HEK293 (cell line): Measurements from ENCODE around the gene ZBTB26.

Experiments
- CTCF ChIP-seq: fragments of 450-650 bp; formaldehyde crosslinking; IDR thresholded peaks from 2 replicates; pipeline ENCODE4 v1.5.1; 2016; ENCODE audit warnings: missing biosample characterization, missing genetic modification characterization
- GFI1B ChIP-seq: fragments of 450-650 bp; formaldehyde crosslinking; IDR thresholded peaks from 2 replicates; pipeline ENCODE4 v1.5.1; 2016; ENCODE audit warnings: missing biosample characterization, missing genetic modification characterization
- GLIS2 ChIP-seq: fragments of 450-650 bp; formaldehyde crosslinking; IDR thresholded peaks from 2 replicates; pipeline ENCODE4 v1.5.1; 2016; ENCODE audit warnings: missing biosample characterization, missing genetic modification characterization
- HIC1 ChIP-seq: fragments of 450-650 bp; formaldehyde crosslinking; IDR thresholded peaks from 2 replicates; pipeline ENCODE4 v1.5.1; 2016; ENCODE audit warnings: missing biosample characterization, missing genetic modification characterization
- IKZF3 ChIP-seq: fragments of 450-650 bp; IDR thresholded peaks from 2 replicates; pipeline ENCODE4 v1.5.0; 2018; ENCODE audit warnings: missing biosample characterization, mild to moderate bottlenecking, missing genetic modification characterization, moderate library complexity
- KLF16 ChIP-seq: fragments of 450-650 bp; formaldehyde crosslinking; IDR thresholded peaks from 2 replicates; pipeline ENCODE4 v1.5.1; 2017; ENCODE audit warnings: missing biosample characterization, missing genetic modification characterization
- KLF7 ChIP-seq: fragments of 450-650 bp; formaldehyde crosslinking; IDR thresholded peaks from 2 replicates; pipeline ENCODE4 v1.5.1; 2016; ENCODE audit warnings: missing biosample characterization, missing genetic modification characterization, borderline replicate concordance
- KLF9 ChIP-seq: fragments of 450-650 bp; formaldehyde crosslinking; IDR thresholded peaks from 2 replicates; pipeline ENCODE4 v1.5.1; 2016; ENCODE audit warnings: missing biosample characterization, missing genetic modification characterization, low read depth
- SP7 ChIP-seq: fragments of 450-650 bp; formaldehyde crosslinking; IDR thresholded peaks from 2 replicates; pipeline ENCODE4 v1.5.1; 2016; ENCODE audit warnings: missing biosample characterization, missing genetic modification characterization
- TRIM28 ChIP-seq: IDR thresholded peaks from 2 replicates; pipeline ENCODE4 v1.6.1; 2011; ENCODE audit warnings: low read length, control low read depth, borderline replicate concordance
- YY1 ChIP-seq: fragments of 450-650 bp; formaldehyde crosslinking; IDR thresholded peaks from 2 replicates; pipeline ENCODE4 v1.5.1; 2018; ENCODE audit warnings: missing biosample characterization, missing genetic modification characterization
- ZBTB17 ChIP-seq: fragments of 450-650 bp; formaldehyde crosslinking; IDR thresholded peaks from 2 replicates; pipeline ENCODE4 v1.5.1; 2016; ENCODE audit warnings: missing biosample characterization, missing genetic modification characterization
- ZBTB8A ChIP-seq: fragments of 450-650 bp; formaldehyde crosslinking; IDR thresholded peaks from 2 replicates; pipeline ENCODE4 v1.5.1; 2016; ENCODE audit warnings: missing biosample characterization, missing genetic modification characterization
- ZFP41 ChIP-seq: fragments of 450-650 bp; formaldehyde crosslinking; IDR thresholded peaks from 2 replicates; pipeline ENCODE4 v1.5.1; 2016; ENCODE audit warnings: missing biosample characterization, missing genetic modification characterization, borderline replicate concordance
- ZNF10 ChIP-seq: fragments of 450-650 bp; formaldehyde crosslinking; IDR thresholded peaks from 2 replicates; pipeline ENCODE4 v1.5.1; 2017; ENCODE audit warnings: missing biosample characterization, missing genetic modification characterization
- ZNF114 ChIP-seq: fragments of 450-650 bp; formaldehyde crosslinking; IDR thresholded peaks from 2 replicates; pipeline ENCODE4 v1.5.0; 2017; ENCODE audit warnings: missing biosample characterization, missing genetic modification characterization
- ZNF169 ChIP-seq: fragments of 450-650 bp; formaldehyde crosslinking; IDR thresholded peaks from 2 replicates; pipeline ENCODE4 v1.5.1; 2016; ENCODE audit warnings: missing biosample characterization, missing genetic modification characterization
- ZNF19 ChIP-seq: fragments of 450-650 bp; formaldehyde crosslinking; IDR thresholded peaks from 2 replicates; pipeline ENCODE4; 2016; ENCODE audit warnings: missing biosample characterization, missing genetic modification characterization, low read depth
- ZNF202 ChIP-seq: fragments of 450-650 bp; formaldehyde crosslinking; IDR thresholded peaks from 2 replicates; pipeline ENCODE4 v1.5.1; 2016; ENCODE audit warnings: missing biosample characterization, missing genetic modification characterization, borderline replicate concordance
- ZNF221 ChIP-seq: fragments of 450-650 bp; formaldehyde crosslinking; IDR thresholded peaks from 2 replicates; pipeline ENCODE4 v1.5.1; 2017; ENCODE audit warnings: missing biosample characterization, missing genetic modification characterization, borderline replicate concordance
- ZNF274 ChIP-seq, 2 experiments: fragments of 200-500 bp in 1 of 2; fragments of 450-650 bp in 1 of 2; sonication (Bioruptor generic) in 1 of 2; formaldehyde crosslinking in 1 of 2; IDR thresholded peaks; 2 replicates each; pipeline versions ENCODE4 v1.5.1 to v1.6.1; 2014 to 2016; ENCODE audit warnings: borderline replicate concordance in 1 of 2, inconsistent platforms in 1 of 2, low read length in 1 of 2, missing biosample characterization in 1 of 2, missing genetic modification characterization in 1 of 2
- ZNF280D ChIP-seq: fragments of 450-650 bp; formaldehyde crosslinking; IDR thresholded peaks from 2 replicates; pipeline ENCODE4 v1.5.1; 2016; ENCODE audit warnings: missing biosample characterization, missing genetic modification characterization
- ZNF341 ChIP-seq: fragments of 450-650 bp; formaldehyde crosslinking; IDR thresholded peaks from 2 replicates; pipeline ENCODE4; 2016; ENCODE audit warnings: low read depth, missing biosample characterization, missing genetic modification characterization
- ZNF426 ChIP-seq: fragments of 450-650 bp; formaldehyde crosslinking; IDR thresholded peaks from 2 replicates; pipeline ENCODE4 v1.5.1; 2017; ENCODE audit warnings: missing biosample characterization, missing genetic modification characterization, mild to moderate bottlenecking, inconsistent platforms, moderate library complexity
- ZNF48 ChIP-seq: fragments of 450-650 bp; formaldehyde crosslinking; IDR thresholded peaks from 2 replicates; pipeline ENCODE4 v1.5.1; 2016; ENCODE audit warnings: missing biosample characterization, missing genetic modification characterization
- ZNF548 ChIP-seq: fragments of 450-650 bp; formaldehyde crosslinking; IDR thresholded peaks from 2 replicates; pipeline ENCODE4 v1.5.1; 2016; ENCODE audit warnings: missing biosample characterization, missing genetic modification characterization
- ZNF600 ChIP-seq: fragments of 450-650 bp; formaldehyde crosslinking; IDR thresholded peaks from 2 replicates; pipeline ENCODE4 v1.5.1; 2016; ENCODE audit warnings: missing biosample characterization, missing genetic modification characterization
- ZNF623 ChIP-seq: fragments of 450-650 bp; formaldehyde crosslinking; IDR thresholded peaks from 2 replicates; pipeline ENCODE4 v1.5.1; 2016; ENCODE audit warnings: missing biosample characterization, missing genetic modification characterization
- ZNF624 ChIP-seq: fragments of 450-650 bp; formaldehyde crosslinking; IDR thresholded peaks from 2 replicates; pipeline ENCODE4 v1.5.1; 2017; ENCODE audit warnings: missing biosample characterization, missing genetic modification characterization
- ZNF704 ChIP-seq: fragments of 450-650 bp; formaldehyde crosslinking; IDR thresholded peaks from 2 replicates; pipeline ENCODE4 v1.5.1; 2016; ENCODE audit warnings: missing biosample characterization, missing genetic modification characterization
- ZNF776 ChIP-seq: fragments of 450-650 bp; formaldehyde crosslinking; IDR thresholded peaks from 2 replicates; pipeline ENCODE4 v1.5.0; 2017; ENCODE audit warnings: missing biosample characterization, missing genetic modification characterization, borderline replicate concordance
- ZNF837 ChIP-seq: fragments of 450-650 bp; formaldehyde crosslinking; IDR thresholded peaks from 2 replicates; pipeline ENCODE4 v1.5.1; 2016; ENCODE audit warnings: missing biosample characterization, missing genetic modification characterization
- ZXDB ChIP-seq: fragments of 450-650 bp; formaldehyde crosslinking; IDR thresholded peaks from 2 replicates; pipeline ENCODE4 v1.5.1; 2016; ENCODE audit warnings: missing biosample characterization, missing genetic modification characterization

Gene ZBTB26

GRCh38 chr9:122931226-122932121 lies at the start of gene ZBTB26 (continued):
- TF ChIP-seq HIC1 (tag by site-specific recombination) (peak; percentile 89), ZNF704 (tag by site-specific recombination) (no peak), ZNF600 (tag by site-specific recombination) (no peak), ZNF10 (tag by site-specific recombination) (no peak), ZNF280D (tag by site-specific recombination) (no peak), ZNF19 (tag by site-specific recombination) (no peak), GLIS2 (tag by site-specific recombination) (peak; percentile 77), ZNF274 (IDR thresholded peaks at IDR 0.05; ENCODE audit: low read length) (no peak), ZNF274 (tag by site-specific recombination; IDR thresholded peaks at IDR 0.05; ENCODE audit: borderline replicate concordance) (no peak), ZBTB17 (tag by site-specific recombination) (peak; percentile 29; the same call in 1 of the 2 replicates), ZXDB (tag by site-specific recombination) (peak; percentile 95), KLF7 (tag by site-specific recombination) (no peak), YY1 (tag by site-specific recombination) (0 out of 2 replicates have a peak, but pooled peaks have one; percentile 25), ZNF114 (no peak), TRIM28 (no peak), CTCF (tag by site-specific recombination) (no peak), ZNF776 (tag by site-specific recombination) (no peak), SP7 (tag by site-specific recombination) (peak; percentile 52), ZNF202 (tag by site-specific recombination) (no peak), GFI1B (no peak), ZNF623 (tag by site-specific recombination) (no peak), ZNF548 (tag by site-specific recombination) (no peak), ZNF341 (tag by site-specific recombination) (peak; percentile 46), ZNF837 (no peak), ZNF624 (tag by site-specific recombination) (no peak), IKZF3 (tag by site-specific recombination) (peak; percentile 85), ZNF426 (tag by site-specific recombination) (no peak), ZFP41 (tag by site-specific recombination) (no peak), KLF16 (tag by site-specific recombination) (peak; percentile 81; the same call in 1 of the 2 replicates), ZNF221 (no peak), KLF9 (tag by site-specific recombination) (peak; percentile 82), ZNF169 (tag by site-specific recombination) (no peak), ZNF48 (tag by site-specific recombination) (no peak), ZBTB8A (tag by site-specific recombination) (peak; percentile 83)
